K562 (cell line): ENCODE measurements around the gene POLR2L. TPM values are rescaled to one million over a fixed set of nuclear protein-coding genes. Genes with fewer than 3 reads are reported as not detected.

ENCODE experiments used
- ATAC-seq: fragments of 200-7000 bp; cut with Tn5 transposase; 3 replicates; pipeline ENCODE4 v1.9.1; 2020; ENCODE audit warnings: moderate library complexity
- BruUV-seq: library from RNA; stranded (reverse); fragments of 400-500 nt; replicated peaks from 2 replicates; lab custom pipeline; 2021; lab: Mats Ljungman, UMichigan
- CTCF ChIA-PET: fragments of 300-600 bp; formaldehyde crosslinking; extraction: SDS; loops from one replicate; lab custom pipeline; 2021; ENCODE audit warnings: low intra/inter-chr PET ratio; lab: Yijun Ruan, JAX
- POLR2A ChIA-PET: fragments of 300-600, 350-650 bp; sonication (Branson Sonifier 250); formaldehyde crosslinking; extraction: SDS; loops from one replicate; lab custom pipeline; 2021; ENCODE audit warnings: antibody characterized with exemption, inconsistent platforms; lab: Yijun Ruan, JAX
- DNase-seq, 4 experiments: peaks; one replicate each; pipeline versions ENCODE4 v3.0.0 to v3.0.0-alpha.2; 2011 to 2018; ENCODE audit warnings: low spot score in 3 of 4, mixed read lengths in 3 of 4; ENCODE audit errors: extremely low read depth in 1 of 4
- FAIRE-seq: peaks from 2 replicates; lab custom pipeline; 2011; peaks lifted over from hg19 to GRCh38; lab: Jason Lieb, UNC
- H2AFZ ChIP-seq: 2 replicates; pipeline ENCODE4 v1.6.0; 2011; ENCODE audit warnings: low read depth, low read length, control low read depth, inconsistent platforms
- H3K27ac ChIP-seq: fragments of 200-600 bp; 3 replicates; pipeline ENCODE4 v1.8.0; 2011; ENCODE audit warnings: low read depth, mild to moderate bottlenecking, control low read depth, inconsistent platforms, low read length, moderate library complexity, mixed read lengths; ENCODE audit errors: extremely low read depth
- H3K27me3 ChIP-seq, 2 experiments: fragments of 300-600 bp in 1 of 2; 2 replicates in 1 of 2; 3 replicates in 1 of 2; pipeline versions ENCODE4 v1.6.0 to v1.8.0; 2011; ENCODE audit warnings: inconsistent platforms in 2 of 2, low read length in 2 of 2, mild to moderate bottlenecking in 1 of 2, mixed read lengths in 1 of 2, moderate library complexity in 1 of 2; ENCODE audit not compliant: control insufficient read depth in 2 of 2, insufficient read depth in 2 of 2
- H3K36me3 ChIP-seq: fragments of 300-600 bp; 3 replicates; pipeline ENCODE4 v1.8.0; 2011; ENCODE audit warnings: mild to moderate bottlenecking, low read length, inconsistent platforms; ENCODE audit not compliant: control insufficient read depth, insufficient read depth
- H3K4me1 ChIP-seq, 2 experiments: fragments of 200-600 bp in 1 of 2; replicated peaks in 1 of 2; 2 replicates in 1 of 2; 3 replicates in 1 of 2; pipeline versions ENCODE4 v1.5.1 to v1.8.0; 2011; ENCODE audit warnings: inconsistent platforms in 2 of 2, low read length in 2 of 2, mild to moderate bottlenecking in 1 of 2, mixed read lengths in 1 of 2, moderate library complexity in 1 of 2; ENCODE audit not compliant: control insufficient read depth in 2 of 2, insufficient read depth in 2 of 2
- H3K4me2 ChIP-seq: 2 replicates; pipeline ENCODE4 v1.6.1; 2011; ENCODE audit warnings: low read length, control low read depth, inconsistent platforms, mixed read lengths; ENCODE audit not compliant: insufficient read depth
- H3K4me3 ChIP-seq: fragments of 200-600 bp; sonication (generic), shearing (Covaris generic); 2 replicates; pipeline ENCODE4 v1.5.1; 2016; ENCODE audit warnings: control low read depth, inconsistent platforms
- H3K79me2 ChIP-seq: fragments of 200-600 bp; 3 replicates; pipeline ENCODE4 v1.8.0; 2011; ENCODE audit warnings: low read length, inconsistent platforms; ENCODE audit not compliant: control insufficient read depth, insufficient read depth
- H3K9ac ChIP-seq, 2 experiments: 2 replicates each; pipeline versions ENCODE4 v1.6.0 to v1.6.1; 2011; ENCODE audit warnings: low read depth in 2 of 2, low read length in 2 of 2, control low read depth in 1 of 2, inconsistent platforms in 1 of 2, mild to moderate bottlenecking in 1 of 2, mixed read lengths in 1 of 2; ENCODE audit not compliant: insufficient read depth in 1 of 2
- H3K9me1 ChIP-seq: one replicate; pipeline ENCODE4 v1.6.0; 2011; ENCODE audit warnings: inconsistent platforms, mild to moderate bottlenecking, low read length, moderate library complexity; ENCODE audit not compliant: control insufficient read depth, insufficient read depth
- H3K9me3 ChIP-seq: replicated peaks from 2 replicates; pipeline ENCODE4 v1.5.1; 2011; ENCODE audit warnings: low read depth, low read length, inconsistent platforms; ENCODE audit not compliant: control insufficient read depth, insufficient read depth
- H4K20me1 ChIP-seq: replicated peaks from 2 replicates; pipeline ENCODE4 v1.6.1; 2011; ENCODE audit warnings: low read length, inconsistent platforms, mixed read lengths; ENCODE audit not compliant: control insufficient read depth, insufficient read depth
- BMI1 ChIP-seq: fragments of 150-350 bp; IDR thresholded peaks from 2 replicates; pipeline ENCODE4 v1.6.1; 2014; ENCODE audit warnings: low read length
- ETV5 ChIP-seq: sonication (generic); formaldehyde crosslinking; IDR thresholded peaks from 2 replicates; pipeline ENCODE4 v1.4.0; 2020; ENCODE audit warnings: low read depth, mild to moderate bottlenecking, missing genetic modification reagents
- EWSR1 ChIP-seq: fragments of 450-650 bp; IDR thresholded peaks from 2 replicates; pipeline ENCODE4 v1.6.1; 2018; ENCODE audit warnings: borderline replicate concordance, mild to moderate bottlenecking, low read depth, moderate library complexity; ENCODE audit not compliant: partially characterized antibody
- HSF4 ChIP-seq: fragments of 250-450 bp; sonication (Bioruptor Pico); IDR thresholded peaks from 2 replicates; pipeline ENCODE4 v2.1.2; 2022; ENCODE audit warnings: mild to moderate bottlenecking, moderate library complexity, borderline replicate concordance
- JUND ChIP-seq, 2 experiments: IDR thresholded peaks; 2 replicates in 1 of 2; 3 replicates in 1 of 2; pipeline ENCODE4 v1.6.1; 2011; ENCODE audit warnings: borderline replicate concordance in 2 of 2, low read depth in 2 of 2, low read length in 2 of 2, improper control_type of control experiment in 1 of 2, missing biosample characterization in 1 of 2, missing genetic modification characterization in 1 of 2, missing genetic modification reagents in 1 of 2
- NEUROD1 ChIP-seq: fragments of 150-350 bp; IDR thresholded peaks from 2 replicates; pipeline ENCODE4 v1.6.1; 2014; ENCODE audit warnings: borderline replicate concordance, low read length, low read depth; ENCODE audit not compliant: partially characterized antibody
- NFIX ChIP-seq: fragments of 250-450 bp; sonication (Bioruptor Pico); IDR thresholded peaks from 2 replicates; pipeline ENCODE4 v1.4.0; 2020; ENCODE audit warnings: low read depth, mild to moderate bottlenecking, moderate library complexity
- PTTG1 ChIP-seq: fragments of 450-650 bp; IDR thresholded peaks from 2 replicates; pipeline ENCODE4 v1.6.1; 2016; ENCODE audit warnings: low read depth, mild to moderate bottlenecking, missing genetic modification characterization, missing compliant biosample characterization
- RCOR1 ChIP-seq, 2 experiments: IDR thresholded peaks; 2 replicates each; pipeline ENCODE4 v1.6.1; 2012; ENCODE audit warnings: low read depth in 2 of 2, low read length in 2 of 2, borderline replicate concordance in 1 of 2, improper control_type of control experiment in 1 of 2
- SOX6 ChIP-seq: fragments of 450-650 bp; IDR thresholded peaks from 2 replicates; pipeline ENCODE4 v1.6.1; 2014; ENCODE audit warnings: mild to moderate bottlenecking
- STAT5B ChIP-seq: fragments of 250-450 bp; sonication (Bioruptor Pico); IDR thresholded peaks from 2 replicates; pipeline ENCODE4 v1.8.0; 2021; ENCODE audit warnings: mild to moderate bottlenecking, inconsistent platforms
- TCF3 ChIP-seq: sonication (generic); formaldehyde crosslinking; IDR thresholded peaks from 2 replicates; pipeline ENCODE4 v1.4.0; 2020; ENCODE audit warnings: mild to moderate bottlenecking, missing genetic modification reagents
- TRIM24 ChIP-seq, 2 experiments: fragments of 450-650 bp; IDR thresholded peaks; 2 replicates each; pipeline ENCODE4 v1.6.1; 2016
- ZBTB17 ChIP-seq: fragments of 450-650 bp; formaldehyde crosslinking; IDR thresholded peaks from 2 replicates; pipeline ENCODE4 v1.4.0; 2020; ENCODE audit warnings: mild to moderate bottlenecking
- ZC3H4 ChIP-seq: sonication (generic); formaldehyde crosslinking; IDR thresholded peaks from 2 replicates; pipeline ENCODE4 v1.9.0; 2021; ENCODE audit warnings: missing genetic modification reagents, borderline replicate concordance
- ZEB2 ChIP-seq: fragments of 450-650 bp; IDR thresholded peaks from 2 replicates; pipeline ENCODE4 v1.6.1; 2016
- ZNF282 ChIP-seq: sonication (generic); formaldehyde crosslinking; IDR thresholded peaks from 2 replicates; pipeline ENCODE4 v1.8.1; 2023; ENCODE audit warnings: missing genetic modification reagents
- ZNF408 ChIP-seq: fragments of 250-450 bp; sonication (Bioruptor Pico); IDR thresholded peaks from 2 replicates; pipeline ENCODE4 v1.4.0; 2020; ENCODE audit warnings: low read depth, mild to moderate bottlenecking, moderate library complexity
- ZNF717 ChIP-seq: fragments of 250-450 bp; sonication (Bioruptor Pico); IDR thresholded peaks from 2 replicates; pipeline ENCODE4 v1.5.0; 2021
- WGBS: fragments of 100-300 bp; shearing (Covaris generic); methylation state at CpG from one replicate; pipeline ENCODE4 v1.1.6; 2016; ENCODE audit warnings: low coverage, mixed read lengths; ENCODE audit not compliant: insufficient coverage; ENCODE audit errors: missing lambda C conversion rate; 5-methylcytosine and 5-hydroxymethylcytosine counted together
- in situ Hi-C: fragments of 300-500 bp; cut with MboI; formaldehyde crosslinking; loops from 4 replicates; pipeline ENCODE4 v1.15.0; 2018; ENCODE audit warnings: inconsistent platforms, mixed read lengths
- intact Hi-C: fragments of 100-400 bp; cut with micrococcal nuclease; formaldehyde crosslinking; loops from 2 replicates; pipeline ENCODE4 v1.14.2; 2022
- polyA plus RNA-seq, 8 experiments: library from polyadenylated mRNA; depleted of rRNA in 4 of 8; stranded (reverse) in 5 of 8; unstranded in 3 of 8; fragments of >200 nt; fragmentation: Nextera tagmentation in 2 of 8; fragmentation: Illumina TruSeq in 1 of 8; extraction: Ambion mirVana in 2 of 8; extraction: Trizol in 1 of 8; gene quantifications; 2 replicates each; pipeline versions ENCODE4 v1.2.1 to v1.2.3, GENCODE V29; 2011 to 2014; ENCODE audit warnings: inconsistent platforms in 1 of 8, missing spikeins in 1 of 8
- total RNA-seq, 7 experiments: library from RNA; depleted of rRNA in 6 of 7; stranded (reverse); fragments of >200 nt in 6 of 7; fragmentation: Illumina TruSeq in 2 of 7; extraction: Trizol in 2 of 7; gene quantifications; 2 replicates each; pipeline versions ENCODE4 v1.2.1 to v1.2.3, GENCODE V29; 2011 to 2021; ENCODE audit warnings: low replicate concordance in 1 of 7
- TF ChIP-seq, protein P1 (sequence below): fragments of 450-650 bp; IDR thresholded peaks from 2 replicates; pipeline ENCODE4 v1.6.1; 2016
- TF ChIP-seq, protein P2 (sequence below): fragments of 450-650 bp; IDR thresholded peaks from 2 replicates; pipeline ENCODE4 v1.6.1; 2016; ENCODE audit warnings: low read depth, mild to moderate bottlenecking, moderate library complexity
- TF ChIP-seq, protein P3 (sequence below): fragments of 450-650 bp; IDR thresholded peaks from 2 replicates; pipeline ENCODE4 v1.6.1; 2016; ENCODE audit warnings: missing biosample characterization, missing genetic modification characterization

Gene POLR2L
- total and polyA plus RNA-seq, 9 of the 15 experiments (the other 6 are each of a cell fraction or from before 2014, with no cell fraction given), result 38.3 to 688 (median 108) TPM

DNA sequence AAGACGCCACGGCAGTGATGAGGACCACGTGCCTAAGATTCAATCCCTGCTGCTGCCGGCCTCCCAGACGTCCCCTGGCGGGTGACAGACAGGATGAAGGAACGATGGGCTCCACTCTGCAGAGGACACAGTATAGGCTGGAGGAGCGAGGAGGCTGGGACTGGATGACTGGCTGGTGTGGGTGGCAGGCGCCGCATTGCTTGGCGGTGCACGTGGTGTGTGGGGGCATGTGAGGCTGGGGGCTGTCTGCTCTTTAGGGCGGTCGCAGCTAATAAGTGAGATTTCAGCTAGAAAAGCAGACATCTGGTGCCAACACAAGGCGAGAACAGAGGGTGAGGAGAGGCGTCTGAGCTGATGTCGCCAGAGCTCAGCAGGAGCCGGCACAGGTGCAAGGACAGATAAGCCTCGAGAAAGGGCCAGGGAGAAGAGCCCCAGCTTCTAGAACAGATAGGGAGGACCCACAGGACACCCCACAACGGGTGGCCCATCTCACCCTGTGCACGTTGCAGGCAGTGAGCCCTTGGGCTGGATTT is 33.5 kb upstream of the POLR2L start:
- Histone ChIP-seq H3K9me1 (peaks cover 20% of the 10 kb centered on the region), H3K27me3 (no peaks in the 10 kb centered on the region), H3K9ac (peak overlapping the region in 1 of 2 experiments; percentile 74; a peak in 2 of 4 replicates), H3K4me3 (no peak overlapping the region), H3K27ac (peak overlapping the region; percentile 37; the same call in 2 of the 3 replicates), H3K4me1 (peaks cover 29 to 68% of the 10 kb centered on the region in 2 experiments; a peak in 4 of 5 replicates), H2AFZ (no peak overlapping the region), H3K9me3 (no peaks in the 10 kb centered on the region), H3K79me2 (no peaks in the 10 kb centered on the region), H4K20me1 (peaks cover 25% of the 10 kb centered on the region), H3K36me3 (peaks cover 59% of the 10 kb centered on the region), H3K4me2 (peak overlapping the region; percentile 56)
- in situ Hi-C loops (no loop called here), intact Hi-C loops (no loop called here)
- DNase-seq, result peak; percentile 83 to 92 (median 89)
- POLR2A ChIA-PET, result interaction anchor here (0.9 to 1.1 kb wide), 2 partner anchors 8 to 106 kb away, joined by 3 to 5 read pairs; no protein-coding TSS in a partner anchor
- no TSS peak for BruUV-seq
- FAIRE-seq, result peak; percentile 98
- CTCF ChIA-PET, result no interaction called here
- 8% methylated on average over 21 of the region's 21 CpGs for WGBS
- peak; percentile 80 for ATAC-seq
- peak; percentile 83 for TF ChIP-seq SOX6
- no peak for TF ChIP-seq HSF4
- no peak for TF ChIP-seq ZC3H4 (CRISPR knock-in tag)
- no peak for TF ChIP-seq NFIX
- TF ChIP-seq TRIM24 (IDR thresholded peaks at IDR 0.05), result peak; percentile 85 to 89
- no peak for TF ChIP-seq ZNF282 (CRISPR knock-in tag)
- TF ChIP-seq, protein P1, sequence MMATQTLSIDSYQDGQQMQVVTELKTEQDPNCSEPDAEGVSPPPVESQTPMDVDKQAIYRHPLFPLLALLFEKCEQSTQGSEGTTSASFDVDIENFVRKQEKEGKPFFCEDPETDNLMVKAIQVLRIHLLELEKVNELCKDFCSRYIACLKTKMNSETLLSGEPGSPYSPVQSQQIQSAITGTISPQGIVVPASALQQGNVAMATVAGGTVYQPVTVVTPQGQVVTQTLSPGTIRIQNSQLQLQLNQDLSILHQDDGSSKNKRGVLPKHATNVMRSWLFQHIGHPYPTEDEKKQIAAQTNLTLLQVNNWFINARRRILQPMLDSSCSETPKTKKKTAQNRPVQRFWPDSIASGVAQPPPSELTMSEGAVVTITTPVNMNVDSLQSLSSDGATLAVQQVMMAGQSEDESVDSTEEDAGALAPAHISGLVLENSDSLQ, result peak; percentile 82
- TF ChIP-seq RCOR1 (IDR thresholded peaks at IDR 0.05; ENCODE audit: borderline replicate concordance in 1 of 2, low read depth in 2 of 2, low read length in 2 of 2), result peak; percentile 77 to 81; a peak in 3 of 4 replicates
- TF ChIP-seq STAT5B (CRISPR knock-in tag), result no peak
- TF ChIP-seq ZNF717 (CRISPR knock-in tag), result no peak
- no peak for TF ChIP-seq ZNF408 (CRISPR knock-in tag)
- no peak for TF ChIP-seq EWSR1
- TF ChIP-seq, protein P2, sequence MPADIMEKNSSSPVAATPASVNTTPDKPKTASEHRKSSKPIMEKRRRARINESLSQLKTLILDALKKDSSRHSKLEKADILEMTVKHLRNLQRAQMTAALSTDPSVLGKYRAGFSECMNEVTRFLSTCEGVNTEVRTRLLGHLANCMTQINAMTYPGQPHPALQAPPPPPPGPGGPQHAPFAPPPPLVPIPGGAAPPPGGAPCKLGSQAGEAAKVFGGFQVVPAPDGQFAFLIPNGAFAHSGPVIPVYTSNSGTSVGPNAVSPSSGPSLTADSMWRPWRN, result no peak
- no peak for TF ChIP-seq PTTG1
- no peak for TF ChIP-seq ZBTB17 (CRISPR knock-in tag)
- peak; percentile 87 for TF ChIP-seq ZEB2
- peak; percentile 98 for TF ChIP-seq TCF3
- TF ChIP-seq, protein P3, sequence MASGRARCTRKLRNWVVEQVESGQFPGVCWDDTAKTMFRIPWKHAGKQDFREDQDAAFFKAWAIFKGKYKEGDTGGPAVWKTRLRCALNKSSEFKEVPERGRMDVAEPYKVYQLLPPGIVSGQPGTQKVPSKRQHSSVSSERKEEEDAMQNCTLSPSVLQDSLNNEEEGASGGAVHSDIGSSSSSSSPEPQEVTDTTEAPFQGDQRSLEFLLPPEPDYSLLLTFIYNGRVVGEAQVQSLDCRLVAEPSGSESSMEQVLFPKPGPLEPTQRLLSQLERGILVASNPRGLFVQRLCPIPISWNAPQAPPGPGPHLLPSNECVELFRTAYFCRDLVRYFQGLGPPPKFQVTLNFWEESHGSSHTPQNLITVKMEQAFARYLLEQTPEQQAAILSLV (tag), result no peak
- 0 out of 2 replicates have a peak, but pooled peaks have one; percentile 34 for TF ChIP-seq ETV5 (CRISPR knock-in tag)
- TF ChIP-seq JUND (IDR thresholded peaks at IDR 0.05; ENCODE audit: borderline replicate concordance, low read depth, low read length), result peak; percentile 56; the same call in 1 of the 2 replicates
- TF ChIP-seq JUND (tag; IDR thresholded peaks at IDR 0.05; ENCODE audit: borderline replicate concordance, low read depth, low read length), result no peak
- TF ChIP-seq NEUROD1, result no peak
- TF ChIP-seq BMI1, result no peak
